Neural progenitor cell (in vitro differentiated cells): Measurements from ENCODE around the gene GLT6D1.

Source experiments
- CTCF ChIP-seq: fragments of 200-600 bp; sonication (generic); IDR thresholded peaks from 2 replicates; pipeline ENCODE4 v1.5.1; 2017; ENCODE audit warnings: antibody characterized with exemption, mild to moderate bottlenecking
- EZH2 ChIP-seq: fragments of 200-600 bp; sonication (generic); IDR thresholded peaks from 2 replicates; pipeline ENCODE4 v1.6.1; 2017; ENCODE audit warnings: antibody characterized with exemption, mild to moderate bottlenecking, moderate library complexity

- TF ChIP-seq CTCF (no peak), EZH2 (no peak)
Observed at GRCh38 chr9:135664266-135664665, 24.9 kb upstream of the GLT6D1 start.
